GM12872 (cell line): ENCODE measurements around the gene SLC2A1.

Experiments used
- CTCF ChIP-seq: IDR thresholded peaks from 3 replicates; pipeline ENCODE4 v1.5.1; 2011; ENCODE audit warnings: low read depth, mild to moderate bottlenecking, low read length, moderate library complexity; ENCODE audit not compliant: insufficient read depth

SLC2A1 gene

GRCh38 chr1:42990757-42991346, 32.2 kb upstream of the SLC2A1 start:
- TF ChIP-seq CTCF, result no peak

GRCh38 chr1:42983693-42984092, 25.0 kb upstream of the SLC2A1 start:
- no peak for TF ChIP-seq CTCF

GRCh38 chr1:42983253-42983652, 24.6 kb upstream of the SLC2A1 start:
- no peak for TF ChIP-seq CTCF

- TF ChIP-seq CTCF, result no peak
Measured at GRCh38 chr1:42982641-42983040, 24.0 kb upstream of the SLC2A1 start.

GRCh38 chr1:42981871-42982270, 23.2 kb upstream of the SLC2A1 start:
- TF ChIP-seq CTCF, result no peak

GRCh38 chr1:42981255-42981805, 22.7 kb upstream of the SLC2A1 start:
- no peak for TF ChIP-seq CTCF

GRCh38 chr1:42979896-42980800, 21.5 kb upstream of the SLC2A1 start:
- TF ChIP-seq CTCF, result no peak
